DOHH2 (cell line): Measurements from ENCODE around the gene PSMC5.

Source experiments
- CTCF ChIP-seq: fragments of 200-600 bp; sonication (generic); IDR thresholded peaks from one replicate; pipeline ENCODE4 v1.5.1; 2014; ENCODE audit warnings: antibody characterized with exemption, mild to moderate bottlenecking, low read depth, low read length; ENCODE audit not compliant: poor library complexity, severe bottlenecking
- EZH2phosphoT487 ChIP-seq: fragments of 200-600 bp; sonication (generic); IDR thresholded peaks from 2 replicates; pipeline ENCODE4 v1.6.1; 2017; ENCODE audit warnings: borderline replicate concordance, mild to moderate bottlenecking, antibody characterized with exemption, low read length, moderate library complexity, mixed read lengths

- TF ChIP-seq CTCF (no peak), EZH2phosphoT487 (no peak)
Measured at GRCh38 chr17:63833741-63834373, 6.6 kb downstream of the PSMC5 start.
